Fibroblast of skin of scalp (primary cell): ENCODE data around the gene KIF4A. TPM values are rescaled to one million over a fixed set of nuclear protein-coding genes. Genes with fewer than 3 reads are reported as not detected.
"Not testable (repeated sequence)": the region's sequence is repeated elsewhere in the genome, so short reads cannot be mapped to it uniquely, and the experiment has no call there.

ENCODE experiments used
- DNase-seq: peaks from one replicate; pipeline ENCODE4 v3.0.0-alpha.2; 2013
- polyA plus RNA-seq, 2 experiments: library from polyadenylated mRNA; unstranded; fragments of 120-200 nt; gene quantifications; one replicate each; pipeline ENCODE4 v1.2.1, GENCODE V29; 2013; ENCODE audit not compliant: insufficient read length in 2 of 2

KIF4A gene
- polyA plus RNA-seq (2013, experiment 1 of 2; ENCODE audit: insufficient read length) = 16.1 TPM
- 15.7 TPM for polyA plus RNA-seq (2013, experiment 2 of 2; ENCODE audit: insufficient read length)

DNA sequence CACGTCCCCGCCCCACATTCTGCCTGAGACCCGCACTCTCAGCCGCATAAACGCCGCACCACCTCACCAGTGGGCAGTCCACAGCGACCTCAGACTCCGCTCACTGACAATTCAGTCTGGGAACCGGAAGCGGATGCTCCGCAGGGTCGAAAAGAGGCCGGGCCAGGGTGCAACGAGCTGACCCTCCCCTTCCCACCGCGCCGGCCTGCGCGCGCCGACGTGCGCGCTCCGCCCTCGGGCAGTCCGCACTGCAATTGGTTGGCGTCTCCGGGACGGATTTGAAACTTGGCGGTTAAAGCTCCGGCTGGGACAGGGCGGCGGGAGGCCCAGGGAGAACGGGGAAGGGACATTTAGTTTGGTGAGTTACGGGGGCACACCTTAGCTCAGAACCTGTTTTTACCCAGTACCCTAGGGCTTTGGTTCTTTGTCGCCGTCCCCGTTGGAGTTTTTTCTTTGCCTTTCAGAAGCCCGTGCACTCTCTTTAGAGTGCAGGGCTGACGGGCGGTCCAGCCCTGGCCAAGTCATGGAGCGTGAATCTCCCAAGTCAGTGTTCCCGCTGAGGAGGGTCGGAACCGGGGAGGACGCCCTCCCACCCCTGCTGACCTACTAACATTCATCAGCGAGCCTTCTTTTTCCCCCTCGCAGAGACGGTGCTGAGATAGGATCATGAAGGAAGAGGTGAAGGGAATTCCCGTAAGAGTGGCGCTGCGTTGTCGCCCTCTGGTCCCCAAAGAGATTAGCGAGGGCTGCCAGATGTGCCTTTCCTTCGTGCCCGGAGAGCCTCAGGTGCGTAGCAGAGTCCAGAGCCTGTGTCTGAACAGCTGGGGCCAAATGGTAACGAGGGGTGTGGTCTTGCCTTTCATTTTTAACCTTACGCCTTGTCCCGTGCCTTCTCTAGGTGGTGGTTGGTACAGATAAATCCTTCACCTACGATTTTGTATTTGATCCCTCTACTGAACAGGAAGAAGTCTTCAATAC, at the start of gene KIF4A, which contains the start of gene PDZD11:
KIF4A (plus strand) TSS at position 312 of the 978 bp plus-strand sequence; CDS start at position 667, 355 bp downstream.
PDZD11 (minus strand) TSS at position 135 of the 978 bp plus-strand sequence. CDS start 586 bp downstream, outside the sequence.
- peak; percentile 82 for DNase-seq

GRCh38 chrX:70240751-70241150, 49.2 kb upstream of the KIF4A start:
- no peak for DNase-seq

DNA sequence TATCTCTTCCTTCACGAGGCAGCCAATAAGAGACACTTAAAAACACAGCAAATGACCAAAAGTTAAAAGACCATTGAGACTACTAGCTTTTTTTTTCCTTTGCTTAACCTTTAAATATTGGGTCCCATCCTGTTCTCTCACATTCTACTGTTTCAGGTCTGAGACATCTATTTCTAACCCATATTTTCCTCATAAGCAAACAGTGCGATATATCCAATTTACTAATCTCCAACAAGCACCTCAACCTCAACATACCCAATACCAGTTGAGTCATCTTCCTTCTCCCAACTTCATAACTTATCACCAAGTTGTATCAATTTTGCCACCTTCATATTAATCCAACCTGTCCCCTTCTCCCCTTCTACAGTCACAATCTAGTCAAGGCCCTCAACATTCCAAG, 48.4 kb upstream of the KIF4A start:
- DNase-seq = no peak

DNA sequence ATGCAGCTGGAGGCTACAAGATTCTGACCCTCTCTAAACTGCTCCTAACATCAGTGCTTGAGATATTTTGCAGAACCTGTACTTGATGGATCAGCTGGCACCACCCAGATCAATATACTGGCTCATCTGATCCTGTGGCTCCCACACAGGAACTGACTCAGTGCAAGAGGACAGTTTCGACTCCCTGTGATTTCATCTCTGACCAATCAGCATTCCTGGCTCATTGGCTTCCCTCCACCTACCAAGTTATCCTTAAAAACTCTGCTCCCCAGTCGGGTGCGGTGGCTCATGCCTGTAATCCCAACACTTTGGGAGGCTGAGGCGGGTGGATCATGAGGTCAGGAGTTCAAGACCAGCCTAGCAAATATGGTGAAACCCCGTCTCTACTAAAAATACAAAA, 46.3 kb upstream of the KIF4A start:
- DNase-seq = not testable (repeated sequence)

DNA sequence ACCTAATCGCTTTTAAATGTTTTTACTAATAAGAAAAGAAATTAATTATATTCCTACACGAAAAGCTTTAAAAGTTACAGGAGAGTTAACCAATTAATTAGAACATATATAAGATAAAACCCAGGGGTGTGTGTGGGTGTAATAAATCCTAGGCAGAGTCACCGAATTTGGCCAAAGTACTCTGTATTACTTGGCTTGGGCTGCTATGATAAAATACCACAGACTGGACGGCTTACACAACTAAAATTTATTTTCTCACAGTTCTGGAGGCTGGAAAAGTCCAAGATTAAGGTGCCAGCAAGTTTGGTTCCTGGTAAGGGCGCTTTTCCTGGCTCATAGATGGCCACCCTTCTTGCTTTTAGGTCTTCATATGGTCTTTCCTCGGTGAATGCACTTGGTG, 45.0 kb upstream of the KIF4A start:
- DNase-seq = no peak

GRCh38 chrX:70247252-70247651, 42.7 kb upstream of the KIF4A start:
- DNase-seq = no peak

- no peak for DNase-seq
These were observed 37.4 kb upstream of the KIF4A start for GRCh38 chrX:70252491-70252890.

DNA sequence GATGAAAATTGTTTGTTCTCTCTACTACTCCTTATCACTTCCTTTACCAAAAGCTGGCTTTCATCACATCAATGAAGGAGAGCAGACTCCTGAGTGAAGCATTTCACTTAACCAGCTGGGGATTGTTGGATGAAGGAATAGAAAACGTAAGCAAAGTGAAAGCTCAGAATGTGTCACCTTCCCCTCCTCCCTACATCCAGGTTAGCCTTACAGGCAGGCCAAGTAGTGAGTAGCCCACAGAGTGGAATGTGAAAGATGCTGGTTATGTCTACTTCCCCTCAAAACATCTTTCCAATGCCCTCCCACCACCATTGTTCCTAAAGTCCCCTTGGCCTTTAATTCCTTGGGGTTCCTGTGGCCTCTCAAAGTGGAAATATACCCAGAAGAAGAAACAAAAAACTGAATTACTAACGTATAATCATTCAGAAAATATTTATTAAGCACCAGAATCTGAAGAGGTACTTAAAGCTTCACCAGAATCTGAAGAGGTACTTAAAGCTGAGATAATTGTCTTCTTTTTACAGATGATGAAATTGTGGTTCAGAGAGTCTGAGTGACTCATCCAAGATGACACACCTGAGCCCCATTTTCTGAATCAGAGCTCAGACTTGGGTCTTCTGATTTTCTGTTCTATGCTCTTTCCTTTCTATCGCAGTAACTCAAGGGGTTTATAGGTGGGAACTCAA, 36.4 kb upstream of the KIF4A start:
- no peak for DNase-seq

GRCh38 chrX:70254063-70254400, 35.9 kb upstream of the KIF4A start:
- no peak for DNase-seq

DNA sequence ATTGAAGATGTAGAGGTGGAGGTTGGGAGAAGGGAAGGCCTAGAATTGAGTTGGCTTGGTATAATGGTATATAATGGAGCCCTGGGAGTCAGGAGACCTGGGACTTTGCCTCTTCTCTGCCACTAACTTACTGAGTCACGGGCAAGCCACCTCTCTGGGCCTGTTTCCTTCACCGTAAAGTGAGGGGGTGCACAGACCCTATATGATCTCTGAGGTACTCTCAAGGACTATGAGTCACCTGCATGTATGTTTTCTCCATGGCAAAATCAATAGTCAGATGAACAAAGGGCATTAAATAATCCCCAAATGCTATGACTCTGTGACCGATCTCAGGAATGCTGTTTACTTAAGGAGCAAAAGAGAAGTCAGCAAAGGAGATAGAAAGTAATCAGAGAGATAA, 35.0 kb upstream of the KIF4A start:
- no peak for DNase-seq

DNA sequence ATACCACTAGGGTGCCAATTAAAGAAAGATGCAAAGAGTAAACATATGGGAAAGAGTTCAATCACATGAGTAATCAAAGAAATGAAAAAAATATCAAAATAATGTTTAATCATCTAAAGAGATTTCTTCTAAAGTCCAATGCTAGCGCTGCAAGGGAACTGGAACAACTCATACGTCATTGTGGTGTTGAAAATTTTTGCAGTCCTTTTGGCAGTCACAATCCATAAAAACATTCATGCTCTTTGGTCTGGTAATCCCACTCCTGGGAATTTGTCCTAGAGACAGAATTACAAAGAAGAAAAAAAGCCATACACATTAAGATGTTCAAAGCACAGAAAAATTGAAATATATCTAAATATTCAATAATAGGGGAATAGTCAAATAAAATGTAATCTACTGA, 34.5 kb upstream of the KIF4A start:
- DNase-seq = no peak

DNA sequence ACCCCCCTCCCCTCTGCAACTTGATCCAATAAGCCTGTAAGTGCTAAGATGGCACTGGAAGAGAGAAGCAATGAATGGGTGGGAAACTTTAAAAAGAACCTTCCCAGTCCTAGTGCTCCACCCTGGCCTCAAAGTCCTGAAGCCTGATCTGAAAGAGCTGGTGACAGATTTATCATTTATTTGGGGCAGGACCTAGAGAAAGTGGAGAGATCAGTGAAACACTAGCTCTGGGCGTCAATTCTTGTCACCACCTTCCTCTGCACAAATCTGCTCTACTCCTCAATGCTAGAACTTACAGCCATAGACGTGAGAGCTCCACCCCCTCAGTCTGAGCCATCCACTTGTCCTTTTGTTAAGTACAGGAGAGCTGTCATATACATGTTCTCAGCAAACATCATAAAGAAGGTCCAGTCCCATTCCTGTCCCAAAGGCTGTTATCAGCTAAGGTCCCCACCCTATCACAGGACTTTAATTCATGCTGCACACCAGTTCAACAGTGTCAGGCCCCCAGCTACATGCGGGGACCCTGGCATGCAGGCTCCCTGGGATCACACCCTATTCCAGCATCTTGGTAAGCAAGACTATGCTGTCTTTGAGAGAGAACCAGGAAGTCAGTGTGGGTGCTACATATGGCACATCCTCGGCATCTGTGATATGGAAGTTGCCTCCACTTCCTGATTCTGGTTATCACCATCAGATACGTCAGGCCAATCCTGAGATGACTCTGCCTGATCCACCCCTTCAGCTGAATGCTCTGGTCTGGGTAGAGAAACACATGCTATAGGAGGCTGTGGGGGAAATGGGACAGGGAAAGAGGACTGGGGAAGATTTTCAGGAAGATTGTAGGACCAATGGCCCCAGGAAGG, 32.2 kb upstream of the KIF4A start:
- DNase-seq = no peak

- DNase-seq = no peak
These were observed 29.8 kb upstream of the KIF4A start, which contains the start of gene P2RY4 for GRCh38 chrX:70260104-70260503. P2RY4 (minus strand) TSS chrX:70260204; CDS start chrX:70259624, 580 bp downstream.

DNA sequence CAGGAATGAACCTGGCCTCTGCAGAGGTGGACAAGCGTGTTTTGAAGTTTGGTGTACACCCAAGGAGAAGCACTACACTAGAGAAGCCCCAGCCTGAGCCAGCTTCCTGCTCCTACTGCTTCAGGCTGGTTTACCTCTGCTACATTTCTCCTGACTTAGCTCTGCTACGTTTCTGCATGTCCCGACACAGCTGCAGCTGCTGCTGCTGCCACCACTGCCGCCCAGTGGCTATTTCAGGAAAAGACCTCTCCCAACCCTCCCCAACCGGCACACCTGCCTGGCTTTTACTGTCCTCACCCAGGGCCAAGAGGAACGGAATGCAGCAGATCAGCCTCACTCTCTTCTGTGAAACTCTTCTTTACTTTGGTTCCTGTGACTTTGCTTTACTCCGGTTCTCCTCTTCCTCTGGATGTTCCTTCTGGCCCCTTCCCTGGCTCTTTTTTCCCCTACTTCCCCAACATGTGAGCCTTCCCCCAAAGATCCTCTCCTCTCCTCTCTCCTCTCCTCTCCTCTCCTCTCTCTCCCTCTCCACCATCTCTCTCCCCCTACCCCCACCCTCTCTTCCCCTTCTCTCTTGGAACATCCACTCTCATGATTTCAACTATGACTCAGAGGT, 26.8 kb upstream of the KIF4A start:
- DNase-seq = peak; percentile 23

- peak; percentile 1 for DNase-seq
These were observed 25.1 kb upstream of the KIF4A start for GRCh38 chrX:70264784-70265183.

DNA sequence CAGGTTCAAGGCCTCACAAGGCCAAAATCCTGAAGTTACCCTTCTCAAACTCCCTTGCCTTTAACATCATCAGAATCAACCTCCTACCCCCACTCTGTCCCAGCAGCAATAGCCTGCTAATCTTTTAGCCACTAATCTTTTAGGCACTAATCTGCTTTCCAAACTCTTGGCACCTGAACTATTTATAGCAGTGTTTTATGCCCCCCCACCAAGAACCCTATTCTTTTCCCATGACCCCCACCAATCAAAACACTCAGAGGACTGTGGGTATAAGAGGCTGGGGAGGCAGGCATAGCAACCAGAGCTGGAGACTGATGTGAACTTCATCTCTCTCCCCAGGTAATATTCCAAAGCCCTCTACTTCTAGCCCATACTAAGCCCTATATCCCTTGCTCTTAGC, 21.9 kb upstream of the KIF4A start, which contains the start of gene ARR3:
ARR3 (plus strand) TSS at position 301 of the 400 bp plus-strand sequence. CDS start 1,052 bp downstream, outside the sequence.
- DNase-seq = no peak

GRCh38 chrX:70274029-70274428, 15.9 kb upstream of the KIF4A start:
- not testable (repeated sequence) for DNase-seq

- DNase-seq = no peak
These were observed 10.8 kb upstream of the KIF4A start for GRCh38 chrX:70279081-70279480.

DNA sequence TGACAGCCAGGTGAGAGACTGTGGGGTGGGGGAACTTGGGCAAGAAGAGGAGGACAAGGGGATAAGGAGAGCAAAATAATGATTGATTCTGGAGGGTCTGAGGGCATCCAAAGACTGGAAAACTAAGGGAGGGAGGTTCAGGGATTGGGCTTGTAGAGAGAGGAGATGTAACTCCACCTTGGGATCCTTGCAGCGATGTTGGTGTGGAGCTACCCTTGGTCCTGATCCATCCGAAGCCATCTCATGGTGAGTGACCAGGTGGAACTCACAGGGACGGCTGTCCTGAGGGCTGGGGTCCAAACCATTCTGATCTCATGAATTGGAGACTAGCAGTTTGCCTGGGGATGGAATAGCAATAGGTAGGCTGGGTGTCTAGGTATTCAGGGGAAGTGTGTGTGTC, 9.3 kb upstream of the KIF4A start:
- DNase-seq = no peak

DNA sequence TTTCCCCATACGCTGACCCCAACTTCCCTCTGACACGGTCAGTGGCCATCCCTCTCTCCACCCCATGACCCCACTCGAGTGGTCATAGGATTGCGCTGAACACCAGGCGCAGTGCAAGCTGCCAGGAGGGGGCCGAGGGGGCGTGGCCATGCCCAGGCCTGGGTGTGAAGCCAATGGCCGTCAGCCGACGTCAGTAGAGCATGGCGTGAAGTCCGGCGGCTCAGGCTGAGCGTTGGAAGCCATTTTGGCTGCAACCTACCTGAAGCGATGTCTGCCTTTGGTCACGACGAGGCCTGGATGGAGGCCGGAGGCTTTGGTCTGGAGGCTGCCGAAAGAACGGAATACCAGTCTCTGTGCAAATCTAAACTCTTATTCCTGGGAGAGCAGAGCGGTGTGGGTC, 8.0 kb upstream of the KIF4A start, which contains the start of gene RAB41:
RAB41 (plus strand) TSS at position 222 of the 400 bp plus-strand sequence; CDS start at position 268, 46 bp downstream.
- no peak for DNase-seq

DNA sequence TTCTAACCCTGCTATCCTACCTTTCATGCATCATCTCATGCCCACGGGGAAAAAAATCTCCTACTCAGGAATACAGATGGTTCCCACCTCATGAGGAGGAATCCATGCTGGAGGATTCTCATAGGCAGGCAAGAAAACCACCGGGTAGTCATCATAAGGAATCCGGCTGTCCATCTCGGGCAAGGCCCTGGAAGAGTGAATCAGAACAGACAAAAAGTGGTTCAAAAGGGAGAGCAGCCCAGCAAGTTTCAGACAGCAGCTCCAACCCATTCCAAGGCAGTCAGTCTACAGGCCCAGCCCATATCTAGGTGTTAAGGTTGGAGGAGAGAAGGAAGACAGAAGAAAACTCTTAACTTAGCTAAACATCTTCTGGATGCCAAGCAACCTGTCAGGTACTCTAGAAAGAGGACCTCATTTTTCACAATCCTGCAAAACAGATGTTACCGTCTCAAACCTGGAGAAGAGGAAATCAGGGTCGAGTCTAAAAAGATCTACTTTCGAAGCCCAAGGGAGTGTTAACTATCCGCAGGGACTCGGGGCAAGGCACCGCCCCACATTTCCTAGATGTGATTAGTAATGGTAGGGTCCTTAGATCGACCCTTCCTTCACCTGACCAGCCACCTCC, 624 bp upstream of the KIF4A start:
- DNase-seq = no peak
